Natural killer cell (primary cell): Measurements from ENCODE around the gene KSR1. TPM values are rescaled to one million over a fixed set of nuclear protein-coding genes. Genes with fewer than 3 reads are reported as not detected.
A peak's percentile ranks its signal among the peaks of the same experiment; 100 is the strongest.

Experiments used
- ATAC-seq, 3 donors: fragments of 150-1000 bp in 2 of 3; fragments of 200-7000 bp in 1 of 3; cut with Tn5 transposase; 1 replicate in 1 of 3; 2 replicates in 2 of 3; pipeline ENCODE4 v1.10.0; 2021; ENCODE audit warnings: mild to moderate bottlenecking in 2 of 3, moderate library complexity in 2 of 3
- DNase-seq, 2 donors: peaks; one replicate each; pipeline versions ENCODE4 v3.0.0 to v3.0.0-alpha.2; 2013 to 2021; ENCODE audit warnings: mixed read lengths in 1 of 2
- H3K27ac ChIP-seq: one replicate; pipeline ENCODE4 v1.5.1; 2013; ENCODE audit warnings: mild to moderate bottlenecking, low read length
- H3K27me3 ChIP-seq: one replicate; pipeline ENCODE4 v1.6.1; 2013; ENCODE audit warnings: low read length; ENCODE audit not compliant: control insufficient read depth, insufficient read depth
- H3K36me3 ChIP-seq: one replicate; pipeline ENCODE4 v1.6.1; 2013; ENCODE audit warnings: low read length; ENCODE audit not compliant: control insufficient read depth, insufficient read depth
- H3K4me1 ChIP-seq: one replicate; pipeline ENCODE4 v1.6.1; 2013; ENCODE audit warnings: low read length; ENCODE audit not compliant: control insufficient read depth, insufficient read depth
- H3K4me3 ChIP-seq: one replicate; pipeline ENCODE4 v1.5.1; 2013; ENCODE audit warnings: low read length
- H3K9me3 ChIP-seq: one replicate; pipeline ENCODE4 v1.6.1; 2013; ENCODE audit warnings: low read length; ENCODE audit not compliant: control insufficient read depth, insufficient read depth
- H3K27ac Mint-ChIP-seq, 2 donors: one replicate each; pipeline ENCODE4 v1.8.0; 2022; ENCODE audit warnings: mild to moderate bottlenecking in 2 of 2, mixed read lengths in 2 of 2, moderate library complexity in 1 of 2
- H3K27me3 Mint-ChIP-seq, 2 donors: one replicate each; pipeline ENCODE4 v1.8.0; 2022; ENCODE audit warnings: low read depth in 2 of 2, mixed read lengths in 2 of 2
- H3K36me3 Mint-ChIP-seq: one replicate; pipeline ENCODE4 v1.8.0; 2022; ENCODE audit warnings: mixed read lengths
- H3K4me1 Mint-ChIP-seq, 2 donors: one replicate each; pipeline ENCODE4 v1.8.0; 2022; ENCODE audit warnings: mixed read lengths in 2 of 2
- H3K4me3 Mint-ChIP-seq: one replicate; pipeline ENCODE4 v1.8.0; 2022; ENCODE audit warnings: mild to moderate bottlenecking, moderate library complexity, mixed read lengths
- H3K9me3 Mint-ChIP-seq, 2 donors: one replicate each; pipeline ENCODE4 v1.8.0; 2022; ENCODE audit warnings: mixed read lengths in 2 of 2
- WGBS: methylation state at CpG from one replicate; pipeline ENCODE4 v1.1.7; 2013; ENCODE audit warnings: missing lambda C conversion rate; ENCODE audit not compliant: insufficient coverage; 5-methylcytosine and 5-hydroxymethylcytosine counted together
- intact Hi-C: fragments of 100-400 bp; cut with micrococcal nuclease; formaldehyde crosslinking; loops from one replicate; pipeline ENCODE4 v1.14.2; 2022
- total RNA-seq, 4 donors: library from RNA; stranded (reverse); fragments of 120-200 nt in 1 of 4; gene quantifications; one replicate each; pipeline versions ENCODE4 v1.2.3 to v1.2.4, GENCODE V29; 2013 to 2022
- TF ChIP-seq, protein P1 (sequence below): fragments of 200-600 bp; IDR thresholded peaks from one replicate; pipeline ENCODE4 v1.8.0; 2022; ENCODE audit warnings: antibody characterized with exemption

KSR1 gene
- total RNA-seq, 3 donors from 2014 or later (not counting 1 experiment from before 2014, with no cell fraction given): 46.4 to 63.1 (median 59.2) TPM

DNA sequence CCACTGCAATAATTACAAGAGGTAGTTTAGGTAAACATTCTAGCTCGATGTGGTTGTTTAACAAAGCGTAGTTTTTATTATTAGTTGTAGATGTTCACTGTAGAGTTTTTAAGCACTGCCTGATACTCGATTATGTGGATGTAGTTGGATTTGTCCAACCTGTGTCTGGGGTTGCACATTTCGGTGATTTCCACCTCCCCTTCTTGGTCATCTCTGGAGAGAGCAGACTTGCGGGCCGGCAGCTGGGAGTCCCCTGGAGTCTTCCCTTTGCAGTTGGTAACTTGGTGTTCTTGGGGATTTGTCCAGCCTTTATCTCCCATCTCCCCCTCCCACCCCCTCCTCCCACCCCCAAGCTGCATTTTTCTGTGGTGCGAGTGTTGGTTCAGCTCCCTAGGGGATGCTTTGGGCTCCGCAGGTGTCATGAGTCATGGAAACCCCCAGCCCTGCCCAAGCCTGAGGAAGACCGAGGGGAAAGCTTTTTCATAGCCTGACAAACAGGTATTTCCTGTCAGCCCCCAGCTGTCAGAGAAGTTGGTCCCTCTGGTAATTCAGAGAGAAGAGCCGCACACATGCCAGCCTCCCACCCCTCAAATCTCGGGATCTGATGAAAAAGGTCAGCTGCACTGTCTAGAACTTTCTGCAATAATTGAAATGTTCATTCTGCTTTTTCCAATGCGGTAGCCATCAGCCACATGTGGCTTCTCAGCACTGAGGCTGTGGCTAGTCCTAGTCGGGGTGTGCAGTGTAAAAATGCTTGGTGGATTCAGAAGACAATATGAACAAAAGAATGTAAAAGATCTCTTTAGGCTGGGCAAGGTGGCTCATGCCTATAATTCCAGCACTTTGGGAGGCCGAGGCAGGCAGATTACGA is 50.3 kb downstream of the KSR1 start:
- H3K27ac Mint-ChIP-seq: peak overlapping the region in 1 of 2 donors; percentile 53
- no peaks in the 10 kb centered on the region for H3K9me3 Mint-ChIP-seq
- intact Hi-C loops: no loop called here
- DNase-seq: no peak
- H3K4me3 Mint-ChIP-seq: no peak overlapping the region
- peak in 1 of 3 donors; percentile 69 for ATAC-seq
- Histone ChIP-seq H3K4me3 (no peak overlapping the region), H3K9me3 (no peaks in the 10 kb centered on the region), H3K27ac (no peak overlapping the region), H3K27me3 (no peaks in the 10 kb centered on the region), H3K4me1 (peaks cover 12% of the 10 kb centered on the region), H3K36me3 (no peaks in the 10 kb centered on the region)
- no peaks in the 10 kb centered on the region for H3K27me3 Mint-ChIP-seq
- TF ChIP-seq, protein P1, sequence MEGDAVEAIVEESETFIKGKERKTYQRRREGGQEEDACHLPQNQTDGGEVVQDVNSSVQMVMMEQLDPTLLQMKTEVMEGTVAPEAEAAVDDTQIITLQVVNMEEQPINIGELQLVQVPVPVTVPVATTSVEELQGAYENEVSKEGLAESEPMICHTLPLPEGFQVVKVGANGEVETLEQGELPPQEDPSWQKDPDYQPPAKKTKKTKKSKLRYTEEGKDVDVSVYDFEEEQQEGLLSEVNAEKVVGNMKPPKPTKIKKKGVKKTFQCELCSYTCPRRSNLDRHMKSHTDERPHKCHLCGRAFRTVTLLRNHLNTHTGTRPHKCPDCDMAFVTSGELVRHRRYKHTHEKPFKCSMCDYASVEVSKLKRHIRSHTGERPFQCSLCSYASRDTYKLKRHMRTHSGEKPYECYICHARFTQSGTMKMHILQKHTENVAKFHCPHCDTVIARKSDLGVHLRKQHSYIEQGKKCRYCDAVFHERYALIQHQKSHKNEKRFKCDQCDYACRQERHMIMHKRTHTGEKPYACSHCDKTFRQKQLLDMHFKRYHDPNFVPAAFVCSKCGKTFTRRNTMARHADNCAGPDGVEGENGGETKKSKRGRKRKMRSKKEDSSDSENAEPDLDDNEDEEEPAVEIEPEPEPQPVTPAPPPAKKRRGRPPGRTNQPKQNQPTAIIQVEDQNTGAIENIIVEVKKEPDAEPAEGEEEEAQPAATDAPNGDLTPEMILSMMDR: no peak
- H3K4me1 Mint-ChIP-seq: peaks cover 7 to 38% of the 10 kb centered on the region in 2 donors
- no peaks in the 10 kb centered on the region for H3K36me3 Mint-ChIP-seq
- WGBS: 58% methylated on average over 13 of the region's 15 CpGs

DNA sequence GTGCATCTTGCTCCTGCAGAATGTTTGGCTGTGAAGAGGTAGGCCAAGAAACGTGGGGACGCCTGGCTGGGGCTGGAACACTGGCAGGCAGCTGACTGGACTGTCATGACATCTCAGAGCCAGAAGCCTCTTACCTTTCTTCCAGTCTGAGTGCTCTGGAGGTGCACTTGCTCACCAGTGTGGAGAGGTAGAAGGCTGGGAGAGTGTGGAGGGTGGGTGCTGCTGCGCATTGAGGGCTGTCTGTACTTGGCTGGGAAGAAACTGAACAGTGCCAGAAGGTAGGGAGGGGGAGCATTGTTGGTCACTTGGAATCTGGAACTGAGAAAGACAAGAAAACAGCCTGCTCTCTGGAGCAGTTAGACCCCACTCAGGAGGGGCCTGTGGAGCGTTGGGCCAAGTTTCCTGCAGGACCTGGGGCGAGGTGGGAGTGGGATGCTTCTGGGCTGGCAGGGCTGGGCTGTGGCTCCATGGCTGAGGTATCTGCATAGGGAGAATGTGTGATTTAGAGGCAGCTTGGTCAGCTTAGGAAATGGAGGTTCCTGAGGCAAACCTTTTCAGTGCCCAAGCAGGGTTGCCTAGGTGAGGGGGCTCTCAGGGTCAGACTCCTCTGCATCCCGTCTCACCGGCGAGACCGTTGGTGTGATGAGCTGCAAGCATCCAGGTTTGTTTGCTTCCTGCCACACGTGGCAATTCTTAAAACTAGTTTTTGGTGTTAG is 55.1 kb downstream of the KSR1 start:
- H3K27me3 Mint-ChIP-seq: no peaks in the 10 kb centered on the region
- 91% methylated on average over 10 of the region's 10 CpGs for WGBS
- intact Hi-C loops: no loop called here
- Histone ChIP-seq H3K4me3 (no peak overlapping the region), H3K9me3 (no peaks in the 10 kb centered on the region), H3K4me1 (peaks cover 12% of the 10 kb centered on the region), H3K27ac (no peak overlapping the region), H3K27me3 (no peaks in the 10 kb centered on the region), H3K36me3 (no peaks in the 10 kb centered on the region)
- no peak overlapping the region for H3K4me3 Mint-ChIP-seq
- TF ChIP-seq, protein P1: no peak
- H3K27ac Mint-ChIP-seq: peak overlapping the region in 1 of 2 donors; percentile 24
- no peaks in the 10 kb centered on the region for H3K9me3 Mint-ChIP-seq
- H3K36me3 Mint-ChIP-seq: no peaks in the 10 kb centered on the region
- peaks cover 15 to 31% of the 10 kb centered on the region in 2 donors for H3K4me1 Mint-ChIP-seq
- DNase-seq (no peak), ATAC-seq (no peak)

GRCh38 chr17:27512031-27512430 is 55.8 kb downstream of the KSR1 start:
- no peaks in the 10 kb centered on the region for H3K27me3 Mint-ChIP-seq
- no peak overlapping the region for H3K27ac Mint-ChIP-seq
- TF ChIP-seq, protein P1: no peak
- H3K4me3 Mint-ChIP-seq: no peak overlapping the region
- Histone ChIP-seq H3K4me1 (peaks cover 6% of the 10 kb centered on the region), H3K4me3 (no peak overlapping the region), H3K27me3 (no peaks in the 10 kb centered on the region), H3K9me3 (no peaks in the 10 kb centered on the region), H3K36me3 (no peaks in the 10 kb centered on the region), H3K27ac (no peak overlapping the region)
- H3K4me1 Mint-ChIP-seq: peaks cover 15 to 25% of the 10 kb centered on the region in 2 donors
- H3K9me3 Mint-ChIP-seq: no peaks in the 10 kb centered on the region
- 88% methylated on average over 2 of the region's 2 CpGs for WGBS
- no peaks in the 10 kb centered on the region for H3K36me3 Mint-ChIP-seq
- intact Hi-C loops: no loop called here
- DNase-seq (no peak), ATAC-seq (no peak)
